GM12891 (cell line): ENCODE measurements around the gene BBC3.

Source experiments
- POLR2A ChIP-seq: IDR thresholded peaks from 2 replicates; pipeline ENCODE4 v1.6.1; 2011; ENCODE audit warnings: low read depth, low read length, control low read depth
- POLR2AphosphoS5 ChIP-seq: IDR thresholded peaks from 2 replicates; pipeline ENCODE4 v1.6.1; 2011; ENCODE audit warnings: low read depth, low read length, control low read depth
- POU2F2 ChIP-seq: IDR thresholded peaks from 2 replicates; pipeline ENCODE4 v1.6.1; 2011; ENCODE audit warnings: low read depth, mild to moderate bottlenecking, control low read depth, low read length, moderate library complexity
- SPI1 ChIP-seq: IDR thresholded peaks from 2 replicates; pipeline ENCODE4 v1.6.1; 2011; ENCODE audit warnings: low read depth, low read length, control low read depth

GRCh38 chr19:47210689-47211316, 20.2 kb downstream of the BBC3 start:
- no peak for TF ChIP-seq POLR2AphosphoS5
- no peak for TF ChIP-seq POLR2A
- TF ChIP-seq POU2F2: no peak
- no peak for TF ChIP-seq SPI1
